DND-41 (cell line): ENCODE measurements around the gene HYAL4.

ENCODE experiments used
- ATAC-seq: fragments of 200-7000 bp; cut with Tn5 transposase; 3 replicates; pipeline ENCODE4 v1.9.1; 2021; ENCODE audit warnings: low read depth; ENCODE audit not compliant: insufficient read depth
- DNase-seq: peaks from one replicate; pipeline ENCODE4 v3.0.0-alpha.2; 2020
- H2AFZ ChIP-seq: 2 replicates; pipeline ENCODE4 v1.6.0; 2012; ENCODE audit warnings: low read depth, low read length
- H3K27ac ChIP-seq: 2 replicates; pipeline ENCODE4 v1.5.1; 2012; ENCODE audit warnings: low read length, inconsistent platforms
- H3K27me3 ChIP-seq: fragments of 200-600 bp; sonication (generic); 2 replicates; pipeline ENCODE4 v1.6.0; 2012; ENCODE audit warnings: low read length, mild to moderate bottlenecking, inconsistent platforms; ENCODE audit not compliant: insufficient read depth, poor library complexity
- H3K36me3 ChIP-seq: 2 replicates; pipeline ENCODE4 v1.5.1; 2012; ENCODE audit warnings: low read length, inconsistent platforms; ENCODE audit not compliant: insufficient read depth
- H3K4me1 ChIP-seq: 2 replicates; pipeline ENCODE4 v1.5.1; 2012; ENCODE audit warnings: mild to moderate bottlenecking, low read length; ENCODE audit not compliant: insufficient read depth
- H3K4me2 ChIP-seq: 2 replicates; pipeline ENCODE4 v1.6.0; 2012; ENCODE audit warnings: mild to moderate bottlenecking, moderate library complexity, low read length, inconsistent platforms; ENCODE audit not compliant: insufficient read depth
- H3K4me3 ChIP-seq, 2 experiments: fragments of 200-600 bp in 1 of 2; shearing (Covaris generic) in 1 of 2; 2 replicates each; pipeline ENCODE4 v1.5.1; 2012 to 2016; ENCODE audit warnings: inconsistent platforms in 2 of 2, low read length in 2 of 2, mild to moderate bottlenecking in 2 of 2, low read depth in 1 of 2, moderate library complexity in 1 of 2
- H3K79me2 ChIP-seq: 2 replicates; pipeline ENCODE4 v1.6.0; 2012; ENCODE audit warnings: low read length, inconsistent platforms; ENCODE audit not compliant: insufficient read depth
- H3K9ac ChIP-seq: 2 replicates; pipeline ENCODE4 v1.6.0; 2012; ENCODE audit warnings: low read depth, mild to moderate bottlenecking, inconsistent platforms, low read length, moderate library complexity
- H3K9me3 ChIP-seq: 2 replicates; pipeline ENCODE4 v1.5.1; 2012; ENCODE audit warnings: low read length, moderate library complexity, mild to moderate bottlenecking, inconsistent platforms; ENCODE audit not compliant: insufficient read depth, severe bottlenecking
- H4K20me1 ChIP-seq: 2 replicates; pipeline ENCODE4 v1.6.0; 2012; ENCODE audit warnings: low read length; ENCODE audit not compliant: insufficient read depth
- CTCF ChIP-seq: IDR thresholded peaks from 2 replicates; pipeline ENCODE4 v1.5.1; 2012; ENCODE audit warnings: borderline replicate concordance, low read length, moderate library complexity, mild to moderate bottlenecking; ENCODE audit not compliant: poor library complexity, severe bottlenecking; ENCODE audit errors: extremely low read depth
- EZH2 ChIP-seq: IDR thresholded peaks from 3 replicates; pipeline ENCODE4 v1.6.1; 2012; ENCODE audit warnings: borderline replicate concordance, low read depth, mild to moderate bottlenecking, moderate library complexity, low read length, inconsistent platforms; ENCODE audit not compliant: severe bottlenecking

The HYAL4 gene

DNA sequence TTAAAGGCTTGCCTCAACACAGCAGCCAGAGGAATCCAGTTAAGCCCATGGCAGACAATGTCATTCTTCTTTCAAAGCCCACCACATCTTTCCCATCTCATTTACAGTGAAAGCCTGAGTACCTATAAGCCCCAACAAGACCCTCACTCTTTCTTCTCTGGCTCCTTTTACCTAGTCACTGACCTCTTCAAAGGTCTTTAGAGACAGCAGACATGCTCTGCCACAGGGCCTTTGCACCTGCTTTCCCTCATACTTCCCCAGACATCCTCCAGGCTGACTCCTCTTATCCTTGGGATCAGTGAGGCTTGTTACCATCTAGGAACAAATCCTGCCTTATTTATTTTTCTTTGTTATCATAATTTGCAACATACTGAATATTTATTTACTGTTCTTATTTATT lies 17.8 kb downstream of the HYAL4 start:
- no peak for TF ChIP-seq EZH2
- TF ChIP-seq CTCF: no peak
- Histone ChIP-seq H3K9me3 (no peaks in the 10 kb centered on the region), H3K79me2 (no peaks in the 10 kb centered on the region), H4K20me1 (no peaks in the 10 kb centered on the region), H3K9ac (no peak overlapping the region), H3K4me3 (no peak overlapping the region), H3K27ac (no peak overlapping the region), H2AFZ (no peak overlapping the region), H3K4me1 (no peaks in the 10 kb centered on the region), H3K4me2 (no peak overlapping the region), H3K27me3 (peaks cover 6% of the 10 kb centered on the region), H3K36me3 (no peaks in the 10 kb centered on the region)
- no peak for ATAC-seq
- no peak for DNase-seq

DNA sequence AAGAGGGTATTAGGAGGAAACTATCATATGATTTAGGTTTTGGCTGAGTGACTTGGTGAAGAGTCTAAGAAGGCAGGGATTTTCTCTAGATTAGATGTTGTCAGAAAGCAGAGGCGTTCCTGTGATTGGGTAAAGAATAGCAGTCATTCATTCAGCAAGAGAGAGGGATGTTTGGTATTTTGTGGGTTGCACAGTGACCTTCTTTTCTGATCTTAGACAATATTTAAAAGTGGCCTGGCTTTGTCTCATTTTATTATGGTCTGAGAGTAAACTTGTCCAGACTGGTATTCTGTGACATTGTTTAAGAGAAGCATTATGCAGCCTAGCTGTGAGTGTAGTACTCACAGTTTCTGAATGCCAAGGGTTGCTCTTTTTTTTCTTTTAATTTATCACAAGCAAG lies 18.5 kb downstream of the HYAL4 start:
- H3K4me1 ChIP-seq: no peaks in the 10 kb centered on the region
- no peak overlapping the region for H2AFZ ChIP-seq

DNA sequence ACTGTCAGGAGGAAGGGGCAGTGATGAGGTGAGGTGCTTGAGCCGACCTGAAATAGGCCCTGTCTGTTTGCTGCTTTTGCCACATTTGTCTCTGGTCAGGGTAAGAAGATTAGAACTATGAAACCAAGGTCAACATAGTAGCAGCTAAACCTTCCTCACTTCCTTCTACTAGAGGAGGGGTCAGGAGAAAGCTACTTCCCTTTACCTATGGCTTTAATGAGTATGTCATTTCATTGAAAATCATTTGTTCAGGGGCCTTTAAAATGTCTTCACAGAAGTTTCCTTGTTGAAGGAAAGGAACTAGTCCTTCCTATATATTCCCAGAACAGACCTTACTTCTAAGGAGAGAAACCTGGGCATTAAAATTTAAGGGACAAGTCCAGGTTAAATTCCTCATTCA lies 19.0 kb downstream of the HYAL4 start:
- no peak for DNase-seq
- H3K4me2 ChIP-seq: no peak overlapping the region

More for the DNA sequence above, 18.5 kb downstream of the HYAL4 start:
- no peak for TF ChIP-seq EZH2
- no peak for TF ChIP-seq CTCF
- Histone ChIP-seq H3K4me2 (no peak overlapping the region), H3K27me3 (peaks cover 6% of the 10 kb centered on the region), H3K27ac (no peak overlapping the region), H4K20me1 (no peaks in the 10 kb centered on the region), H3K79me2 (no peaks in the 10 kb centered on the region), H3K4me3 (no peak overlapping the region), H3K36me3 (no peaks in the 10 kb centered on the region), H3K9ac (no peak overlapping the region), H3K9me3 (no peaks in the 10 kb centered on the region)
- no peak for DNase-seq
- ATAC-seq: no peak

More for the DNA sequence above, 19.0 kb downstream of the HYAL4 start:
- Histone ChIP-seq H2AFZ (no peak overlapping the region), H3K9ac (no peak overlapping the region), H3K27me3 (peaks cover 6% of the 10 kb centered on the region), H3K9me3 (no peaks in the 10 kb centered on the region), H3K36me3 (no peaks in the 10 kb centered on the region), H4K20me1 (no peaks in the 10 kb centered on the region), H3K4me1 (no peaks in the 10 kb centered on the region), H3K79me2 (no peaks in the 10 kb centered on the region), H3K27ac (no peak overlapping the region), H3K4me3 (no peak overlapping the region)
- no peak for ATAC-seq
- TF ChIP-seq CTCF: no peak
- no peak for TF ChIP-seq EZH2
